ENCODE results near the gene MYT1.

GRCh38 chr20:64137598-64138031, 26.6 kb upstream of the MYT1 start:
- TF ChIP-seq, protein P1, sequence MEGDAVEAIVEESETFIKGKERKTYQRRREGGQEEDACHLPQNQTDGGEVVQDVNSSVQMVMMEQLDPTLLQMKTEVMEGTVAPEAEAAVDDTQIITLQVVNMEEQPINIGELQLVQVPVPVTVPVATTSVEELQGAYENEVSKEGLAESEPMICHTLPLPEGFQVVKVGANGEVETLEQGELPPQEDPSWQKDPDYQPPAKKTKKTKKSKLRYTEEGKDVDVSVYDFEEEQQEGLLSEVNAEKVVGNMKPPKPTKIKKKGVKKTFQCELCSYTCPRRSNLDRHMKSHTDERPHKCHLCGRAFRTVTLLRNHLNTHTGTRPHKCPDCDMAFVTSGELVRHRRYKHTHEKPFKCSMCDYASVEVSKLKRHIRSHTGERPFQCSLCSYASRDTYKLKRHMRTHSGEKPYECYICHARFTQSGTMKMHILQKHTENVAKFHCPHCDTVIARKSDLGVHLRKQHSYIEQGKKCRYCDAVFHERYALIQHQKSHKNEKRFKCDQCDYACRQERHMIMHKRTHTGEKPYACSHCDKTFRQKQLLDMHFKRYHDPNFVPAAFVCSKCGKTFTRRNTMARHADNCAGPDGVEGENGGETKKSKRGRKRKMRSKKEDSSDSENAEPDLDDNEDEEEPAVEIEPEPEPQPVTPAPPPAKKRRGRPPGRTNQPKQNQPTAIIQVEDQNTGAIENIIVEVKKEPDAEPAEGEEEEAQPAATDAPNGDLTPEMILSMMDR (IDR thresholded peaks at IDR 0.05; ENCODE audit: insufficient read depth, low read length) = no peak
- TF ChIP-seq POLR2AphosphoS5 (IDR thresholded peaks at IDR 0.05; ENCODE audit: low read depth) (no peak), GABPA (IDR thresholded peaks at IDR 0.05; ENCODE audit: low read depth) (no peak), SPI1 (IDR thresholded peaks at IDR 0.05; ENCODE audit: borderline replicate concordance, low read depth) (no peak)
- TF ChIP-seq, protein P2, sequence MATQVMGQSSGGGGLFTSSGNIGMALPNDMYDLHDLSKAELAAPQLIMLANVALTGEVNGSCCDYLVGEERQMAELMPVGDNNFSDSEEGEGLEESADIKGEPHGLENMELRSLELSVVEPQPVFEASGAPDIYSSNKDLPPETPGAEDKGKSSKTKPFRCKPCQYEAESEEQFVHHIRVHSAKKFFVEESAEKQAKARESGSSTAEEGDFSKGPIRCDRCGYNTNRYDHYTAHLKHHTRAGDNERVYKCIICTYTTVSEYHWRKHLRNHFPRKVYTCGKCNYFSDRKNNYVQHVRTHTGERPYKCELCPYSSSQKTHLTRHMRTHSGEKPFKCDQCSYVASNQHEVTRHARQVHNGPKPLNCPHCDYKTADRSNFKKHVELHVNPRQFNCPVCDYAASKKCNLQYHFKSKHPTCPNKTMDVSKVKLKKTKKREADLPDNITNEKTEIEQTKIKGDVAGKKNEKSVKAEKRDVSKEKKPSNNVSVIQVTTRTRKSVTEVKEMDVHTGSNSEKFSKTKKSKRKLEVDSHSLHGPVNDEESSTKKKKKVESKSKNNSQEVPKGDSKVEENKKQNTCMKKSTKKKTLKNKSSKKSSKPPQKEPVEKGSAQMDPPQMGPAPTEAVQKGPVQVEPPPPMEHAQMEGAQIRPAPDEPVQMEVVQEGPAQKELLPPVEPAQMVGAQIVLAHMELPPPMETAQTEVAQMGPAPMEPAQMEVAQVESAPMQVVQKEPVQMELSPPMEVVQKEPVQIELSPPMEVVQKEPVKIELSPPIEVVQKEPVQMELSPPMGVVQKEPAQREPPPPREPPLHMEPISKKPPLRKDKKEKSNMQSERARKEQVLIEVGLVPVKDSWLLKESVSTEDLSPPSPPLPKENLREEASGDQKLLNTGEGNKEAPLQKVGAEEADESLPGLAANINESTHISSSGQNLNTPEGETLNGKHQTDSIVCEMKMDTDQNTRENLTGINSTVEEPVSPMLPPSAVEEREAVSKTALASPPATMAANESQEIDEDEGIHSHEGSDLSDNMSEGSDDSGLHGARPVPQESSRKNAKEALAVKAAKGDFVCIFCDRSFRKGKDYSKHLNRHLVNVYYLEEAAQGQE (IDR thresholded peaks at IDR 0.05; ENCODE audit: insufficient replicate concordance, low read depth) = no peak
